ENCODE data around the gene JUN. TPM values are rescaled to one million over a fixed set of nuclear protein-coding genes. Genes with fewer than 3 reads are reported as not detected.
A peak's percentile ranks its signal among the peaks of the same experiment; 100 is the strongest.

The JUN gene
- polyA plus RNA-seq, 2 of the 4 experiments (the other 2 are of a cell fraction) = 23.3 to 59.8 TPM

- Histone ChIP-seq H3K4me1 (peaks cover 12% of the 10 kb centered on the region), H3K9me3 (no peaks in the 10 kb centered on the region), H3K4me3 (peak overlapping the region; percentile 95; the same call in 2 of the 3 replicates), H3K4me2 (peak overlapping the region; percentile 85), H3K27ac (no peak overlapping the region)
- ATAC-seq (no peak), DNase-seq (ENCODE audit: low read depth in 1 of 2, low spot score in 1 of 2) (no peak), FAIRE-seq (no peak)
- ChIA-PET POLR2A (no interaction called here), CTCF (interaction anchor here (1.5 kb wide), 2 partner anchors 13 to 979 kb away, joined by 3 to 4 read pairs; no protein-coding TSS in a partner anchor)
- no peak for TF ChIP-seq ZFP36 (IDR thresholded peaks at IDR 0.05; ENCODE audit: borderline replicate concordance, partially characterized antibody)
- TF ChIP-seq, protein P1, sequence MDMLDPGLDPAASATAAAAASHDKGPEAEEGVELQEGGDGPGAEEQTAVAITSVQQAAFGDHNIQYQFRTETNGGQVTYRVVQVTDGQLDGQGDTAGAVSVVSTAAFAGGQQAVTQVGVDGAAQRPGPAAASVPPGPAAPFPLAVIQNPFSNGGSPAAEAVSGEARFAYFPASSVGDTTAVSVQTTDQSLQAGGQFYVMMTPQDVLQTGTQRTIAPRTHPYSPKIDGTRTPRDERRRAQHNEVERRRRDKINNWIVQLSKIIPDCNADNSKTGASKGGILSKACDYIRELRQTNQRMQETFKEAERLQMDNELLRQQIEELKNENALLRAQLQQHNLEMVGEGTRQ (IDR thresholded peaks at IDR 0.05) = no peak
- TF ChIP-seq RCOR1 (IDR thresholded peaks at IDR 0.05; ENCODE audit: low read depth, low read length) = no peak
- no peak for TF ChIP-seq MAFK (IDR thresholded peaks at IDR 0.05; ENCODE audit: partially characterized antibody)
- no peak for TF ChIP-seq TFCP2L1 (CRISPR knock-in tag; IDR thresholded peaks at IDR 0.05)
- no peak for TF ChIP-seq JUNB (IDR thresholded peaks at IDR 0.05)
- no peak for TF ChIP-seq CBX2 (IDR thresholded peaks at IDR 0.05; ENCODE audit: borderline replicate concordance, low read depth)
- TF ChIP-seq EP300 (IDR thresholded peaks at IDR 0.05) = no peak
- no peak for TF ChIP-seq NFE2L2 (conservative IDR thresholded peaks at IDR 0.05; ENCODE audit: low read length)
- no peak for TF ChIP-seq BCL3 (IDR thresholded peaks at IDR 0.05)
Observed at GRCh38 chr1:58780411-58780810, 3.4 kb downstream of the JUN start.

- CTCF ChIA-PET = interaction anchor here (0.9 to 1.5 kb wide), 3 partner anchors 12 to 980 kb away, joined by 3 to 4 read pairs (median 3); no protein-coding TSS in a partner anchor
- 0 out of 2 replicates have a peak, but pooled peaks have one; percentile 36 for TF ChIP-seq EHF (CRISPR knock-in tag; IDR thresholded peaks at IDR 0.05)
- TF ChIP-seq, protein P1 (IDR thresholded peaks at IDR 0.05) = no peak
- TF ChIP-seq, protein P2, sequence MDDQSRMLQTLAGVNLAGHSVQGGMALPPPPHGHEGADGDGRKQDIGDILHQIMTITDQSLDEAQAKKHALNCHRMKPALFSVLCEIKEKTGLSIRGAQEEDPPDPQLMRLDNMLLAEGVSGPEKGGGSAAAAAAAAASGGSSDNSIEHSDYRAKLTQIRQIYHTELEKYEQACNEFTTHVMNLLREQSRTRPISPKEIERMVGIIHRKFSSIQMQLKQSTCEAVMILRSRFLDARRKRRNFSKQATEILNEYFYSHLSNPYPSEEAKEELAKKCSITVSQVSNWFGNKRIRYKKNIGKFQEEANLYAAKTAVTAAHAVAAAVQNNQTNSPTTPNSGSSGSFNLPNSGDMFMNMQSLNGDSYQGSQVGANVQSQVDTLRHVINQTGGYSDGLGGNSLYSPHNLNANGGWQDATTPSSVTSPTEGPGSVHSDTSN (IDR thresholded peaks at IDR 0.05) = 0 out of 2 replicates have a peak, but pooled peaks have one; percentile 54
- peak; percentile 98 for TF ChIP-seq MAFK (IDR thresholded peaks at IDR 0.05; ENCODE audit: partially characterized antibody)
- peak; percentile 31 to 52; a peak in 3 of 5 replicates for TF ChIP-seq JUN (IDR thresholded peaks at IDR 0.05)
- peak; percentile 20; the same call in 1 of the 2 replicates for TF ChIP-seq ZSCAN20 (CRISPR knock-in tag; IDR thresholded peaks at IDR 0.05)
- no peak for TF ChIP-seq ELK1 (IDR thresholded peaks at IDR 0.05; ENCODE audit: low read depth, low read length)
- TF ChIP-seq POLR2AphosphoS2 (conservative IDR thresholded peaks at IDR 0.05; ENCODE audit: low read length) = peak; percentile 99; the same call in 1 of the 2 replicates
- peak; percentile 99 for TF ChIP-seq HOXA7 (CRISPR knock-in tag; IDR thresholded peaks at IDR 0.05)
- no peak for TF ChIP-seq ZC3H11A (IDR thresholded peaks at IDR 0.05)
- TF ChIP-seq TFCP2L1 (CRISPR knock-in tag; IDR thresholded peaks at IDR 0.05) = peak; percentile 98
- TF ChIP-seq, protein P3, sequence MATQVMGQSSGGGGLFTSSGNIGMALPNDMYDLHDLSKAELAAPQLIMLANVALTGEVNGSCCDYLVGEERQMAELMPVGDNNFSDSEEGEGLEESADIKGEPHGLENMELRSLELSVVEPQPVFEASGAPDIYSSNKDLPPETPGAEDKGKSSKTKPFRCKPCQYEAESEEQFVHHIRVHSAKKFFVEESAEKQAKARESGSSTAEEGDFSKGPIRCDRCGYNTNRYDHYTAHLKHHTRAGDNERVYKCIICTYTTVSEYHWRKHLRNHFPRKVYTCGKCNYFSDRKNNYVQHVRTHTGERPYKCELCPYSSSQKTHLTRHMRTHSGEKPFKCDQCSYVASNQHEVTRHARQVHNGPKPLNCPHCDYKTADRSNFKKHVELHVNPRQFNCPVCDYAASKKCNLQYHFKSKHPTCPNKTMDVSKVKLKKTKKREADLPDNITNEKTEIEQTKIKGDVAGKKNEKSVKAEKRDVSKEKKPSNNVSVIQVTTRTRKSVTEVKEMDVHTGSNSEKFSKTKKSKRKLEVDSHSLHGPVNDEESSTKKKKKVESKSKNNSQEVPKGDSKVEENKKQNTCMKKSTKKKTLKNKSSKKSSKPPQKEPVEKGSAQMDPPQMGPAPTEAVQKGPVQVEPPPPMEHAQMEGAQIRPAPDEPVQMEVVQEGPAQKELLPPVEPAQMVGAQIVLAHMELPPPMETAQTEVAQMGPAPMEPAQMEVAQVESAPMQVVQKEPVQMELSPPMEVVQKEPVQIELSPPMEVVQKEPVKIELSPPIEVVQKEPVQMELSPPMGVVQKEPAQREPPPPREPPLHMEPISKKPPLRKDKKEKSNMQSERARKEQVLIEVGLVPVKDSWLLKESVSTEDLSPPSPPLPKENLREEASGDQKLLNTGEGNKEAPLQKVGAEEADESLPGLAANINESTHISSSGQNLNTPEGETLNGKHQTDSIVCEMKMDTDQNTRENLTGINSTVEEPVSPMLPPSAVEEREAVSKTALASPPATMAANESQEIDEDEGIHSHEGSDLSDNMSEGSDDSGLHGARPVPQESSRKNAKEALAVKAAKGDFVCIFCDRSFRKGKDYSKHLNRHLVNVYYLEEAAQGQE (IDR thresholded peaks at IDR 0.05) = no peak
- TF ChIP-seq RARB (CRISPR knock-in tag; IDR thresholded peaks at IDR 0.05) = peak; percentile 98
- TF ChIP-seq HOXB5 (CRISPR knock-in tag; IDR thresholded peaks at IDR 0.05) = peak; percentile 74
- peak; percentile 99 for TF ChIP-seq TP53 (CRISPR knock-in tag; IDR thresholded peaks at IDR 0.05)
- TF ChIP-seq CHD2 (IDR thresholded peaks at IDR 0.05; ENCODE audit: low read length, partially characterized antibody) = peak; percentile 67
- no peak for TF ChIP-seq ZNF302 (CRISPR knock-in tag; IDR thresholded peaks at IDR 0.05)
- TF ChIP-seq HEYL (CRISPR knock-in tag; IDR thresholded peaks at IDR 0.05) = 0 out of 2 replicates have a peak, but pooled peaks have one; percentile 15
- TF ChIP-seq KDM5A (IDR thresholded peaks at IDR 0.05) = no peak
Observed at GRCh38 chr1:58779801-58780382, 4.0 kb downstream of the JUN start.

More at GRCh38 chr1:58779801-58780382, 4.0 kb downstream of the JUN start:
- H3K4me2 ChIP-seq = peak overlapping the region; percentile 85
- ATAC-seq (peak in 1 of 2 experiments; percentile 2; a peak in 2 of 6 replicates), DNase-seq (ENCODE audit: low read depth in 1 of 2, low spot score in 1 of 2) (peak in 1 of 2 experiments; percentile 77), FAIRE-seq (no peak)
- 37% methylated on average over 4 of the region's 4 CpGs for WGBS (ENCODE audit: missing lambda C conversion rate)
- peak overlapping the region; percentile 95; the same call in 2 of the 3 replicates for H3K4me3 ChIP-seq
- no peaks in the 10 kb centered on the region for H3K9me3 ChIP-seq
- POLR2A ChIA-PET = interaction anchor here (1.6 kb wide), 1 partner anchor 69 kb away, joined by 4 read pairs; no protein-coding TSS in a partner anchor
- peaks cover 12% of the 10 kb centered on the region; the same call in 2 of the 3 replicates for H3K4me1 ChIP-seq
- H3K27ac ChIP-seq = peak overlapping the region in 1 of 2 experiments; percentile 22; a peak in 1 of 6 replicates
